ENCODE data around the gene USP53.
"Not testable (repeated sequence)": the region's sequence is repeated elsewhere in the genome, so short reads cannot be mapped to it uniquely, and the experiment has no call there.

Gene USP53

GRCh38 chr4:119218093-119218492, 5.6 kb downstream of the USP53 start:
- DNase-seq (ENCODE audit: low read depth, low spot score) = no peak
- H3K4me3 ChIP-seq (ENCODE audit: low read length) = no peak overlapping the region

- H3K4me3 ChIP-seq (ENCODE audit: low read length) = no peak overlapping the region
- DNase-seq (ENCODE audit: low read depth, low spot score) = no peak
These were observed 8.9 kb downstream of the USP53 start for GRCh38 chr4:119221412-119221811.

GRCh38 chr4:119227690-119228089, 15.2 kb downstream of the USP53 start:
- no peak for DNase-seq (ENCODE audit: low read depth, low spot score)
- no peak overlapping the region for H3K4me3 ChIP-seq (ENCODE audit: low read length)

GRCh38 chr4:119228406-119228805, 15.9 kb downstream of the USP53 start:
- no peak overlapping the region for H3K4me3 ChIP-seq (ENCODE audit: low read length)
- DNase-seq (ENCODE audit: low read depth, low spot score) = no peak

GRCh38 chr4:119229908-119230687, 17.6 kb downstream of the USP53 start:
- DNase-seq (ENCODE audit: low read depth, low spot score) = no peak
- H3K4me3 ChIP-seq (ENCODE audit: low read length) = no peak overlapping the region

GRCh38 chr4:119231491-119231890, 19.0 kb downstream of the USP53 start:
- DNase-seq (ENCODE audit: low read depth, low spot score) = no peak
- H3K4me3 ChIP-seq (ENCODE audit: low read length) = no peak overlapping the region

- no peak overlapping the region for H3K4me3 ChIP-seq (ENCODE audit: low read length)
- no peak for DNase-seq (ENCODE audit: low read depth, low spot score)
These were observed 19.8 kb downstream of the USP53 start for GRCh38 chr4:119232286-119232685.

GRCh38 chr4:119233191-119233590, 20.7 kb downstream of the USP53 start:
- no peak overlapping the region for H3K4me3 ChIP-seq (ENCODE audit: low read length)
- DNase-seq (ENCODE audit: low read depth, low spot score) = no peak

- no peak overlapping the region for H3K4me3 ChIP-seq (ENCODE audit: low read length)
- DNase-seq (ENCODE audit: low read depth, low spot score) = no peak
These were observed 21.2 kb downstream of the USP53 start for GRCh38 chr4:119233750-119234149.

GRCh38 chr4:119237201-119237600, 24.7 kb downstream of the USP53 start:
- no peak overlapping the region for H3K4me3 ChIP-seq (ENCODE audit: low read length)
- no peak for DNase-seq (ENCODE audit: low read depth, low spot score)

- no peak overlapping the region for H3K4me3 ChIP-seq (ENCODE audit: low read length)
- no peak for DNase-seq (ENCODE audit: low read depth, low spot score)
These were observed 25.1 kb downstream of the USP53 start for GRCh38 chr4:119237642-119238041.

- no peak overlapping the region for H3K4me3 ChIP-seq (ENCODE audit: low read length)
- DNase-seq (ENCODE audit: low read depth, low spot score) = no peak
These were observed 25.7 kb downstream of the USP53 start for GRCh38 chr4:119238068-119238722.

- H3K4me3 ChIP-seq (ENCODE audit: low read length) = no peak overlapping the region
These were observed 27.6 kb downstream of the USP53 start for GRCh38 chr4:119240128-119240527.

GRCh38 chr4:119240568-119240967, 28.1 kb downstream of the USP53 start:
- no peak overlapping the region for H3K4me3 ChIP-seq (ENCODE audit: low read length)
- no peak for DNase-seq (ENCODE audit: low read depth, low spot score)

More at GRCh38 chr4:119240128-119240527, 27.6 kb downstream of the USP53 start:
- no peak for DNase-seq (ENCODE audit: low read depth, low spot score)

GRCh38 chr4:119242417-119242816, 29.9 kb downstream of the USP53 start:
- no peak overlapping the region for H3K4me3 ChIP-seq (ENCODE audit: low read length)
- no peak for DNase-seq (ENCODE audit: low read depth, low spot score)

GRCh38 chr4:119243868-119244267, 31.4 kb downstream of the USP53 start:
- no peak overlapping the region for H3K4me3 ChIP-seq (ENCODE audit: low read length)

GRCh38 chr4:119244344-119244743, 31.8 kb downstream of the USP53 start:
- DNase-seq (ENCODE audit: low read depth, low spot score) = no peak
- no peak overlapping the region for H3K4me3 ChIP-seq (ENCODE audit: low read length)

More at GRCh38 chr4:119243868-119244267, 31.4 kb downstream of the USP53 start:
- DNase-seq (ENCODE audit: low read depth, low spot score) = no peak

- DNase-seq (ENCODE audit: low read depth, low spot score) = no peak
These were observed 32.3 kb downstream of the USP53 start for GRCh38 chr4:119244832-119245231.

GRCh38 chr4:119246177-119246733, 33.7 kb downstream of the USP53 start:
- H3K4me3 ChIP-seq (ENCODE audit: low read length) = no peak overlapping the region
- DNase-seq (ENCODE audit: low read depth, low spot score) = no peak

More at GRCh38 chr4:119244832-119245231, 32.3 kb downstream of the USP53 start:
- no peak overlapping the region for H3K4me3 ChIP-seq (ENCODE audit: low read length)

- not testable (repeated sequence) for H3K4me3 ChIP-seq (ENCODE audit: low read length); DNase-seq (ENCODE audit: low read depth, low spot score)
These were observed 38.5 kb downstream of the USP53 start for GRCh38 chr4:119251037-119251436.

All from Jurkat, Clone E6-1 (cell line).